ENCODE measurements around the gene SLC26A4. TPM values are rescaled to one million over a fixed set of nuclear protein-coding genes. Genes with fewer than 3 reads are reported as not detected.

Gene SLC26A4
- total and polyA plus RNA-seq, 4 donors = 0.28 to 8.7 (median 3.7) TPM

GRCh38 chr7:107694386-107694785 lies 33.8 kb downstream of the SLC26A4 start:
- no peak for ATAC-seq (ENCODE audit: insufficient read depth, low FRiP score)
- TF ChIP-seq CTCF (IDR thresholded peaks at IDR 0.05; ENCODE audit: control extremely low read depth, extremely low read depth) = no peak

GRCh38 chr7:107696330-107696946 lies 35.8 kb downstream of the SLC26A4 start:
- 89 to 97% methylated on average over 4 of the region's 4 CpGs for WGBS, 2 donors

More at GRCh38 chr7:107694386-107694785, 33.8 kb downstream of the SLC26A4 start:
- WGBS, 2 donors = 57 to 67% methylated on average over 5 of the region's 5 CpGs
- H3K36me3 ChIP-seq (ENCODE audit: control insufficient read depth in 4 of 4, insufficient read depth in 4 of 4, low read length in 4 of 4) = no peaks in the 10 kb centered on the region
- peak in 1 of 3 donors; percentile 24 for DNase-seq
- H3K4me1 ChIP-seq (ENCODE audit: control insufficient read depth in 5 of 5, insufficient read depth in 5 of 5, low read length in 5 of 5) = peaks cover 0 to 16% (median 0%) of the 10 kb centered on the region in 5 donors
- no peaks in the 10 kb centered on the region for H3K9me3 ChIP-seq (ENCODE audit: control insufficient read depth in 4 of 4, insufficient read depth in 3 of 4, low read length in 3 of 4)
- no peak overlapping the region for H3K27ac ChIP-seq (ENCODE audit: low read depth in 1 of 2, low read length in 1 of 2)
- no peak overlapping the region for H3K4me3 ChIP-seq
- no peak overlapping the region for H3K9ac ChIP-seq (ENCODE audit: insufficient read depth in 1 of 2, low read length in 2 of 2)
- H3K27me3 ChIP-seq (ENCODE audit: control insufficient read depth in 3 of 3, insufficient read depth in 3 of 3, low read length in 2 of 3) = no peaks in the 10 kb centered on the region

GRCh38 chr7:107697321-107698049 lies 36.9 kb downstream of the SLC26A4 start:
- DNase-seq = peak; percentile 37 to 85 (median 68)
- no peaks in the 10 kb centered on the region for H3K36me3 ChIP-seq (ENCODE audit: control insufficient read depth in 4 of 4, insufficient read depth in 4 of 4, low read length in 4 of 4)
- H3K27me3 ChIP-seq (ENCODE audit: control insufficient read depth in 3 of 3, insufficient read depth in 3 of 3, low read length in 2 of 3) = no peaks in the 10 kb centered on the region
- 79 to 89% methylated on average over 7 of the region's 7 CpGs for WGBS, 2 donors
- H3K9me3 ChIP-seq (ENCODE audit: control insufficient read depth in 4 of 4, insufficient read depth in 3 of 4, low read length in 3 of 4) = no peaks in the 10 kb centered on the region
- no peak overlapping the region for H3K27ac ChIP-seq (ENCODE audit: low read depth in 1 of 2, low read length in 1 of 2)
- no peak overlapping the region for H3K4me3 ChIP-seq
- no peak for ATAC-seq (ENCODE audit: insufficient read depth, low FRiP score)
- TF ChIP-seq CTCF (IDR thresholded peaks at IDR 0.05; ENCODE audit: control extremely low read depth, extremely low read depth) = no peak
- no peak overlapping the region for H3K9ac ChIP-seq (ENCODE audit: insufficient read depth in 1 of 2, low read length in 2 of 2)
- peaks cover 0 to 16% (median 0%) of the 10 kb centered on the region in 5 donors for H3K4me1 ChIP-seq (ENCODE audit: control insufficient read depth in 5 of 5, insufficient read depth in 5 of 5, low read length in 5 of 5)

More at GRCh38 chr7:107696330-107696946, 35.8 kb downstream of the SLC26A4 start:
- H3K36me3 ChIP-seq (ENCODE audit: control insufficient read depth in 4 of 4, insufficient read depth in 4 of 4, low read length in 4 of 4) = no peaks in the 10 kb centered on the region
- no peaks in the 10 kb centered on the region for H3K27me3 ChIP-seq (ENCODE audit: control insufficient read depth in 3 of 3, insufficient read depth in 3 of 3, low read length in 2 of 3)
- no peak overlapping the region for H3K9ac ChIP-seq (ENCODE audit: insufficient read depth in 1 of 2, low read length in 2 of 2)
- H3K9me3 ChIP-seq (ENCODE audit: control insufficient read depth in 4 of 4, insufficient read depth in 3 of 4, low read length in 3 of 4) = no peaks in the 10 kb centered on the region
- no peak overlapping the region for H3K4me3 ChIP-seq
- no peak for ATAC-seq (ENCODE audit: insufficient read depth, low FRiP score)
- no peak for DNase-seq
- no peak overlapping the region for H3K27ac ChIP-seq (ENCODE audit: low read depth in 1 of 2, low read length in 1 of 2)
- TF ChIP-seq CTCF (IDR thresholded peaks at IDR 0.05; ENCODE audit: control extremely low read depth, extremely low read depth) = no peak
- peaks cover 0 to 16% (median 0%) of the 10 kb centered on the region in 5 donors for H3K4me1 ChIP-seq (ENCODE audit: control insufficient read depth in 5 of 5, insufficient read depth in 5 of 5, low read length in 5 of 5)
